Measurements from ENCODE around the gene PSEN1. TPM values are rescaled to one million over a fixed set of nuclear protein-coding genes. Genes with fewer than 3 reads are reported as not detected.

Gene PSEN1
- total and polyA plus RNA-seq, 2 of the 8 experiments (the other 6 are each of a cell fraction or from before 2014, with no cell fraction given), result 10.1 to 38.7 TPM

DNA sequence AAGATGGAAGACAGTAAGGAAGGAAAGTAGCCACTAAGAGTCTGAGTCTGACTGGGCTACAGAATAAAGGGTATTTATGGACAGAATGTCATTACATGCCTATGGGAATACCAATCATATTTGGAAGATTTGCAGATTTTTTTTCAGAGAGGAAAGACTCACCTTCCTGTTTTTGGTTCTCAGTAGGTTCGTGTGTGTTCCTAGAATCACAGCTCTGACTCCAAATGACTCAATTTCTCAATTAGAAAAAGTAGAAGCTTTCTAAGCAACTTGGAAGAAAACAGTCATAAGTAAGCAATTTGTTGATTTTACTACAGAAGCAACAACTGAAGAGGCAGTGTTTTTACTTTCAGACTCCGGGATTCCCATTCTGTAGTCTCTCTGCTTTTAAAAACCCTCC is 85.6 kb downstream of the PSEN1 start:
- H3K4me1 ChIP-seq (replicated peaks in 1 of 4; ENCODE audit: control insufficient read depth in 3 of 4, insufficient read depth in 4 of 4, low read length in 3 of 4), result peaks cover 0 to 8% (median 2%) of the 10 kb centered on the region in 4 experiments; a peak in 2 of 7 replicates
- no peak overlapping the region for H2BK120ac ChIP-seq (replicated peaks; ENCODE audit: low read depth, low read length)
- peaks cover 1 to 4% of the 10 kb centered on the region in 2 experiments for H4K20me1 ChIP-seq (replicated peaks in 1 of 2; ENCODE audit: control insufficient read depth in 1 of 2, insufficient read depth in 2 of 2, low read length in 2 of 2)
- H3K14ac ChIP-seq (ENCODE audit: insufficient read length), result no peak overlapping the region
- H3K4me3 ChIP-seq (ENCODE audit: extremely low read depth in 1 of 4, insufficient read depth in 2 of 4, low read depth in 3 of 4, low read length in 4 of 4), result no peak overlapping the region
- H3K79me1 ChIP-seq (ENCODE audit: low read depth, low read length), result no peaks in the 10 kb centered on the region
- H2BK15ac ChIP-seq (ENCODE audit: low read length), result no peak overlapping the region
- no peak overlapping the region for H3K4ac ChIP-seq (replicated peaks; ENCODE audit: insufficient read length, low read depth, low read length)
- H2BK20ac ChIP-seq (ENCODE audit: low read length), result no peak overlapping the region
- TF ChIP-seq SP1 (IDR thresholded peaks at IDR 0.05; ENCODE audit: low read depth, low read length) (no peak), CREB1 (IDR thresholded peaks at IDR 0.05) (no peak), MAFK (IDR thresholded peaks at IDR 0.05; ENCODE audit: low read depth, low read length) (no peak), TCF12 (IDR thresholded peaks at IDR 0.05; ENCODE audit: low read depth, low read length) (no peak), BACH1 (IDR thresholded peaks at IDR 0.05; ENCODE audit: low read length) (no peak), SIN3A (conservative IDR thresholded peaks at IDR 0.05 in 1 of 2, IDR thresholded peaks at IDR 0.05 in 1 of 2; ENCODE audit: low read depth in 1 of 2, low read length in 2 of 2) (no peak), KDM1A (IDR thresholded peaks at IDR 0.05; ENCODE audit: borderline replicate concordance, low read length) (no peak)
- FAIRE-seq (no peak), DNase-seq (ENCODE audit: low read depth in 1 of 2, low spot score in 2 of 2) (no peak)
- 95% methylated on average over 2 of the region's 2 CpGs; no CpG with 5 or more reads in 1 of the 2 experiments for WGBS, 2 experiments (ENCODE audit: extremely low coverage in 1 of 2, insufficient coverage in 1 of 2, insufficient read length in 1 of 2, insufficient replicate concordance in 2 of 2, low coverage in 1 of 2, low lambda C conversion rate in 2 of 2, missing lambda C conversion rate in 1 of 2)
- no peak overlapping the region for H3K56ac ChIP-seq (replicated peaks; ENCODE audit: insufficient read length, low read depth, low read length)
- H3K9ac ChIP-seq (replicated peaks in 1 of 4; ENCODE audit: extremely low read depth in 1 of 4, low read depth in 3 of 4, low read length in 3 of 4), result no peak overlapping the region
- no peaks in the 10 kb centered on the region for H3K79me2 ChIP-seq (ENCODE audit: control insufficient read depth in 1 of 2, insufficient read depth in 2 of 2, low read length in 2 of 2)
- H4K5ac ChIP-seq (ENCODE audit: insufficient read length, low read depth, low read length), result no peak overlapping the region
- H3K27ac ChIP-seq (ENCODE audit: low read depth, low read length), result no peak overlapping the region
- no peak overlapping the region for H3K18ac ChIP-seq (ENCODE audit: extremely low read depth, low read length)
- no peak overlapping the region for H2AFZ ChIP-seq (ENCODE audit: low read length)
- H3K36me3 ChIP-seq (ENCODE audit: control insufficient read depth in 2 of 4, insufficient read depth in 4 of 4, low read length in 3 of 4), result peaks cover 6 to 28% (median 15%) of the 10 kb centered on the region in 4 experiments; a peak in 7 of 8 replicates
- H2AK5ac ChIP-seq (ENCODE audit: low read depth, low read length), result no peak overlapping the region
- ChIA-PET CTCF (ENCODE audit: partially characterized antibody) (interaction anchor here (1.4 to 2.9 kb wide), 2 partner anchors 11 to 24 kb away, joined by 3 to 14 read pairs; no protein-coding TSS in a partner anchor), POLR2A (ENCODE audit: partially characterized antibody) (interaction anchor here (1.3 kb wide), 1 partner anchor 12 kb away, joined by 3 read pairs; no protein-coding TSS in a partner anchor)
- H3K9me3 ChIP-seq (ENCODE audit: insufficient read depth in 2 of 2, low read depth in 1 of 2, low read length in 1 of 2), result no peaks in the 10 kb centered on the region
- no peaks in the 10 kb centered on the region for H3K27me3 ChIP-seq (replicated peaks in 1 of 4; ENCODE audit: control insufficient read depth in 3 of 4, extremely low read depth in 1 of 4, insufficient read depth in 3 of 4, low read length in 3 of 4)
- H2BK5ac ChIP-seq (ENCODE audit: low read depth, low read length), result no peak overlapping the region
- no peak overlapping the region for H3K4me2 ChIP-seq (ENCODE audit: insufficient read depth in 1 of 2, low read depth in 2 of 2, low read length in 2 of 2)
- H2BK12ac ChIP-seq (ENCODE audit: low read depth, low read length), result no peak overlapping the region
- H4K91ac ChIP-seq (replicated peaks; ENCODE audit: insufficient read length, low read length), result no peak overlapping the region
- H3K23me2 ChIP-seq (ENCODE audit: low read depth, low read length), result no peaks in the 10 kb centered on the region
- H4K8ac ChIP-seq (ENCODE audit: extremely low read depth, insufficient read depth, low read length), result no peak overlapping the region
- no peak overlapping the region for H3K23ac ChIP-seq (ENCODE audit: insufficient read length)

All from H1 (cell line).